Measurements from ENCODE around the gene DNAH8. TPM values are rescaled to one million over a fixed set of nuclear protein-coding genes. Genes with fewer than 3 reads are reported as not detected.

DNAH8 gene
- total RNA-seq, 1 experiment from 2014 or later: not detected

DNA sequence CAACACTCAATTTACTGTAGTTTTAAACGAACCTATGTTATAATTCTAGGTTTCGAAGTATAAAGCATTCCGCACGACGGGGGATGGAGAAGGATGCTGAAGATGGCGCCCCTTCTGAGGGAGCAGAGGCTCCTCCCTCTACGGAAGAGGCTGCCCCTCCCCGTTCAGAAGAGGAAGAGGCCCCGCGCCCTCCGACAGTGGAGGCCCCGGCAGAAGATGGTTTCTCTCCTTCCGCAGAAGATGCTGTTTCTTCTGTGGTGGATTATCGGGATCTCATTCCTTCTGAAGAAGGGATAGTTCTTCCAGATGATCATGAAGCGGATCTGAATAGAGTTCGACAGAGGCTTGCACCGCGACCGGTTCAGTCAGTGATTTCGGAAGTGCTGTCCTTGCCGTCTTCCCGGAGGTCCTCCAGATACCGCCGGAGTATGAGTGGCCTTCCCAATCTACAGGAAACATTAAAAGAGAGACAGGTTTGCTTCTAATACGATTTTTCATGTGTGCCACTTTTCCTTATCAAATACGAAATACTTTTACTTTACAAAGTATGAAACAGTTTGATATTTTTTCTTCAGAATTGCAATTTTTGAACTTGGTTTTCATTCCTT is 7.7 kb downstream of the DNAH8 start:
- ChIA-PET POLR2A (no interaction called here), CTCF (no interaction called here)
- H3K4me3 ChIP-seq (ENCODE audit: low read depth in 2 of 2, low read length in 2 of 2): no peak overlapping the region
- TF ChIP-seq, protein P1, sequence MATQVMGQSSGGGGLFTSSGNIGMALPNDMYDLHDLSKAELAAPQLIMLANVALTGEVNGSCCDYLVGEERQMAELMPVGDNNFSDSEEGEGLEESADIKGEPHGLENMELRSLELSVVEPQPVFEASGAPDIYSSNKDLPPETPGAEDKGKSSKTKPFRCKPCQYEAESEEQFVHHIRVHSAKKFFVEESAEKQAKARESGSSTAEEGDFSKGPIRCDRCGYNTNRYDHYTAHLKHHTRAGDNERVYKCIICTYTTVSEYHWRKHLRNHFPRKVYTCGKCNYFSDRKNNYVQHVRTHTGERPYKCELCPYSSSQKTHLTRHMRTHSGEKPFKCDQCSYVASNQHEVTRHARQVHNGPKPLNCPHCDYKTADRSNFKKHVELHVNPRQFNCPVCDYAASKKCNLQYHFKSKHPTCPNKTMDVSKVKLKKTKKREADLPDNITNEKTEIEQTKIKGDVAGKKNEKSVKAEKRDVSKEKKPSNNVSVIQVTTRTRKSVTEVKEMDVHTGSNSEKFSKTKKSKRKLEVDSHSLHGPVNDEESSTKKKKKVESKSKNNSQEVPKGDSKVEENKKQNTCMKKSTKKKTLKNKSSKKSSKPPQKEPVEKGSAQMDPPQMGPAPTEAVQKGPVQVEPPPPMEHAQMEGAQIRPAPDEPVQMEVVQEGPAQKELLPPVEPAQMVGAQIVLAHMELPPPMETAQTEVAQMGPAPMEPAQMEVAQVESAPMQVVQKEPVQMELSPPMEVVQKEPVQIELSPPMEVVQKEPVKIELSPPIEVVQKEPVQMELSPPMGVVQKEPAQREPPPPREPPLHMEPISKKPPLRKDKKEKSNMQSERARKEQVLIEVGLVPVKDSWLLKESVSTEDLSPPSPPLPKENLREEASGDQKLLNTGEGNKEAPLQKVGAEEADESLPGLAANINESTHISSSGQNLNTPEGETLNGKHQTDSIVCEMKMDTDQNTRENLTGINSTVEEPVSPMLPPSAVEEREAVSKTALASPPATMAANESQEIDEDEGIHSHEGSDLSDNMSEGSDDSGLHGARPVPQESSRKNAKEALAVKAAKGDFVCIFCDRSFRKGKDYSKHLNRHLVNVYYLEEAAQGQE (IDR thresholded peaks at IDR 0.05; ENCODE audit: insufficient read depth in 1 of 2, low read depth in 2 of 2, low read length in 1 of 2): no peak
- TF ChIP-seq POLR2AphosphoS5 (IDR thresholded peaks at IDR 0.05; ENCODE audit: low read depth, low read length) (no peak), SIN3A (IDR thresholded peaks at IDR 0.05; ENCODE audit: borderline replicate concordance, insufficient read depth, low read depth, low read length) (no peak), TCF7L2 (IDR thresholded peaks at IDR 0.05; ENCODE audit: low read depth, low read length) (no peak)
- TF ChIP-seq, protein P2, sequence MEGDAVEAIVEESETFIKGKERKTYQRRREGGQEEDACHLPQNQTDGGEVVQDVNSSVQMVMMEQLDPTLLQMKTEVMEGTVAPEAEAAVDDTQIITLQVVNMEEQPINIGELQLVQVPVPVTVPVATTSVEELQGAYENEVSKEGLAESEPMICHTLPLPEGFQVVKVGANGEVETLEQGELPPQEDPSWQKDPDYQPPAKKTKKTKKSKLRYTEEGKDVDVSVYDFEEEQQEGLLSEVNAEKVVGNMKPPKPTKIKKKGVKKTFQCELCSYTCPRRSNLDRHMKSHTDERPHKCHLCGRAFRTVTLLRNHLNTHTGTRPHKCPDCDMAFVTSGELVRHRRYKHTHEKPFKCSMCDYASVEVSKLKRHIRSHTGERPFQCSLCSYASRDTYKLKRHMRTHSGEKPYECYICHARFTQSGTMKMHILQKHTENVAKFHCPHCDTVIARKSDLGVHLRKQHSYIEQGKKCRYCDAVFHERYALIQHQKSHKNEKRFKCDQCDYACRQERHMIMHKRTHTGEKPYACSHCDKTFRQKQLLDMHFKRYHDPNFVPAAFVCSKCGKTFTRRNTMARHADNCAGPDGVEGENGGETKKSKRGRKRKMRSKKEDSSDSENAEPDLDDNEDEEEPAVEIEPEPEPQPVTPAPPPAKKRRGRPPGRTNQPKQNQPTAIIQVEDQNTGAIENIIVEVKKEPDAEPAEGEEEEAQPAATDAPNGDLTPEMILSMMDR (IDR thresholded peaks at IDR 0.05): no peak
- H3K36me3 ChIP-seq (ENCODE audit: control insufficient read depth, insufficient read depth, low read length): no peaks in the 10 kb centered on the region
- BruUV-seq (replicated peaks): no TSS peak
- no peaks in the 10 kb centered on the region for H3K4me1 ChIP-seq (ENCODE audit: control insufficient read depth, insufficient read depth, low read length)
- no peak for DNase-seq (ENCODE audit: low read depth, low spot score)
- no peak overlapping the region for H3K27ac ChIP-seq (ENCODE audit: low read length)
- H3K27me3 ChIP-seq (ENCODE audit: control insufficient read depth, insufficient read depth, low read length): peaks cover 4% of the 10 kb centered on the region; the same call in 1 of the 2 replicates
- no peak for ATAC-seq
- no peaks in the 10 kb centered on the region for H3K9me3 ChIP-seq (ENCODE audit: control insufficient read depth, insufficient read depth, low read depth, low read length)
- in situ Hi-C loops (cut with HindIII; ENCODE audit: low pct_unique_long_range_greater_than_20kb, low sequenced_read_pairs) (no loop called here), intact Hi-C loops (cut with micrococcal nuclease; ENCODE audit: unreplicated experiment) (no loop called here)

DNA sequence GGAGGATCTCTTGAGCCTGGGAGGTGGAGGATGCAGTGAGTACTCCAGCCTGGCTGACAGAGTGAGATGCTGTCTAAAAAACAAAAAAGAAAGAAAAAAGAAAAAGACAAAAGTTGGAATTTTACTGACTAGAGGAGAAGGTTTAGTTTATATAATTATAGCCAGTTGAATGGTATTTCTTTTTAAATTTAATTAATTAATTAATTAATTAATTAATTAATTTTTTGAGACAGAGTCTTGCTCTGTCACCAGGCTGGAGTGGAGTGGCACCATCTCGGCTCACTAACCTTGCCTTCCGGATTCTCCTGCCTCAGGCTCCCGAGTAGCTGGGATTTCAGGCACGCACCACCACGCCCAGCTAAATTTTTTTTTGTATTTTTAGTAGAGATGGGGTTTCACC is 8.7 kb downstream of the DNAH8 start:
- Histone ChIP-seq H3K9me3 (ENCODE audit: control insufficient read depth, insufficient read depth, low read depth, low read length) (no peaks in the 10 kb centered on the region), H3K27ac (ENCODE audit: low read length) (no peak overlapping the region), H3K4me1 (ENCODE audit: control insufficient read depth, insufficient read depth, low read length) (no peaks in the 10 kb centered on the region), H3K27me3 (ENCODE audit: control insufficient read depth, insufficient read depth, low read length) (no peaks in the 10 kb centered on the region), H3K4me3 (ENCODE audit: low read depth in 2 of 2, low read length in 2 of 2) (no peak overlapping the region), H3K36me3 (ENCODE audit: control insufficient read depth, insufficient read depth, low read length) (no peaks in the 10 kb centered on the region)
- in situ Hi-C loops (cut with HindIII; ENCODE audit: low pct_unique_long_range_greater_than_20kb, low sequenced_read_pairs) (no loop called here), intact Hi-C loops (cut with micrococcal nuclease; ENCODE audit: unreplicated experiment) (no loop called here)
- TF ChIP-seq TCF7L2 (IDR thresholded peaks at IDR 0.05; ENCODE audit: low read depth, low read length): no peak
- no peak for TF ChIP-seq POLR2AphosphoS5 (IDR thresholded peaks at IDR 0.05; ENCODE audit: low read depth, low read length)
- TF ChIP-seq, protein P1 (IDR thresholded peaks at IDR 0.05; ENCODE audit: insufficient read depth in 1 of 2, low read depth in 2 of 2, low read length in 1 of 2): no peak
- TF ChIP-seq, protein P2 (IDR thresholded peaks at IDR 0.05): no peak
- TF ChIP-seq SIN3A (IDR thresholded peaks at IDR 0.05; ENCODE audit: borderline replicate concordance, insufficient read depth, low read depth, low read length): no peak
- no TSS peak for BruUV-seq (replicated peaks)
- ATAC-seq (no peak), DNase-seq (ENCODE audit: low read depth, low spot score) (no peak)
- ChIA-PET POLR2A (no interaction called here), CTCF (no interaction called here)

All from Panc1 (cell line).